ENCODE results near the gene CR1L.
"Not testable (repeated sequence)": the region's sequence is repeated elsewhere in the genome, so short reads cannot be mapped to it uniquely, and the experiment has no call there.

The CR1L gene

DNA sequence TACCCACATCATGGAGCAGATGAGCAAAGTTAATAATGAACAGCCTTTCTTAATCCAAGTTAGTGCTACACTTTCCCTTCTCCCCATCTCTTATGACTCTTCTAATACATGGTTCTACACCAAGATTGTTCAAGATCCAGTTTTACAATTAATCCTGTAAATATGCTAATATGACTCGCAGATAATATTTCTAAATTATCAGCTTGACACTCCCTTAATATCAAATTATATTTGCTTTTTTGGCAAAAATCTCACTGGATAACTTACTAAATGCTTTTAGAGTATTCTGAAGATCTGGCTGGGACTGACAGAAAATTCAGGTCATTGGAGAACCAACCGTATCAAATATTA lies 24.4 kb upstream of the CR1L start:
- TF ChIP-seq, protein P1, sequence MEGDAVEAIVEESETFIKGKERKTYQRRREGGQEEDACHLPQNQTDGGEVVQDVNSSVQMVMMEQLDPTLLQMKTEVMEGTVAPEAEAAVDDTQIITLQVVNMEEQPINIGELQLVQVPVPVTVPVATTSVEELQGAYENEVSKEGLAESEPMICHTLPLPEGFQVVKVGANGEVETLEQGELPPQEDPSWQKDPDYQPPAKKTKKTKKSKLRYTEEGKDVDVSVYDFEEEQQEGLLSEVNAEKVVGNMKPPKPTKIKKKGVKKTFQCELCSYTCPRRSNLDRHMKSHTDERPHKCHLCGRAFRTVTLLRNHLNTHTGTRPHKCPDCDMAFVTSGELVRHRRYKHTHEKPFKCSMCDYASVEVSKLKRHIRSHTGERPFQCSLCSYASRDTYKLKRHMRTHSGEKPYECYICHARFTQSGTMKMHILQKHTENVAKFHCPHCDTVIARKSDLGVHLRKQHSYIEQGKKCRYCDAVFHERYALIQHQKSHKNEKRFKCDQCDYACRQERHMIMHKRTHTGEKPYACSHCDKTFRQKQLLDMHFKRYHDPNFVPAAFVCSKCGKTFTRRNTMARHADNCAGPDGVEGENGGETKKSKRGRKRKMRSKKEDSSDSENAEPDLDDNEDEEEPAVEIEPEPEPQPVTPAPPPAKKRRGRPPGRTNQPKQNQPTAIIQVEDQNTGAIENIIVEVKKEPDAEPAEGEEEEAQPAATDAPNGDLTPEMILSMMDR (IDR thresholded peaks at IDR 0.05; ENCODE audit: low read depth, low read length, missing control alignments): no peak
- no peak overlapping the region for H3K4me3 ChIP-seq (ENCODE audit: low read depth, low read length)
- DNase-seq (ENCODE audit: low read depth): no peak

DNA sequence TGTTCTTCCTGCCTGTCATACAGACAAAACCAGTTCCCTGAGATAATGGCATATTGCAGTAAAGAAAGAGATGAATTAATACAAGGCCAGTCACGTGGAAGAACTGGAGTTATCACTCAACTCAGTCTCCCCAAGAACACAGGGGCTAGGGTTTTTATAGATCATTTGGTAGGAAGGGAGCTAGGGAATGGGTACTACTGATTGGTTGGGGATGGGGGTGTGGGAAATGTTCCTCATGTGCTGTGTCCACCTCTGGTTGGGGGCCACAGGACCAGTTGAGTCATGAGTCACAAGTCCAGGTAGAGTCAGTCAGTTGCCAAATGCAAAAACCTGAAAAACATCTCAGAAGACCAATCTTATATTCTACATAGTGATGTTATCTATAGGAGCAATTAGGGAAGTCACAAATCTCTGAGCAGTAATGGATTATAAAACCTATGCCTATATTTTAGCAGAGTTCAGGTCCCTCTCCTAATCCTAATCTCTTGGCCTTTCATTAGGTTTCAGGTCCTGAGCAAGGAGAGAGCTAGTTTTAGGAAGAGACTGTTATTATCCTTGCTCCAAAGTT lies 19.3 kb upstream of the CR1L start:
- DNase-seq (ENCODE audit: low read depth); H3K4me3 ChIP-seq (ENCODE audit: low read depth, low read length): not testable (repeated sequence)

DNA sequence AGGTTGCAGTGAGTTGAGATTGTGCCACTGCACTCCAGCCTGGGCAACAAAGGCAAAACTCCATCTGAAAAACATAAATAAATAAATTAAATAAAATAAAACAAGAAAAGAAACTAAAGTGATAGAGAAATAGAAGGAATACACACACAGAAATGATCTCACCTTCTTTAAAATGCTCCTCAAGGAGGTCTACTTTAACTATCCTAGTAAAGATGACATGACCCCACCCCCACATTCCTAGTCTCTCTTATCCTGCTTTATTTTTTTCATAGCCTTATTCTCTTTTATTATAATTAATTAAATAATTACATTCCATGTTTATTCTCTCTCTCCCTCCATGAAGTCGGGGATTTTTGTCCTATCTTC lies 18.0 kb upstream of the CR1L start:
- TF ChIP-seq, protein P1 (IDR thresholded peaks at IDR 0.05; ENCODE audit: low read depth, low read length, missing control alignments): no peak
- no peak for DNase-seq (ENCODE audit: low read depth)
- H3K4me3 ChIP-seq (ENCODE audit: low read depth, low read length): no peak overlapping the region

DNA sequence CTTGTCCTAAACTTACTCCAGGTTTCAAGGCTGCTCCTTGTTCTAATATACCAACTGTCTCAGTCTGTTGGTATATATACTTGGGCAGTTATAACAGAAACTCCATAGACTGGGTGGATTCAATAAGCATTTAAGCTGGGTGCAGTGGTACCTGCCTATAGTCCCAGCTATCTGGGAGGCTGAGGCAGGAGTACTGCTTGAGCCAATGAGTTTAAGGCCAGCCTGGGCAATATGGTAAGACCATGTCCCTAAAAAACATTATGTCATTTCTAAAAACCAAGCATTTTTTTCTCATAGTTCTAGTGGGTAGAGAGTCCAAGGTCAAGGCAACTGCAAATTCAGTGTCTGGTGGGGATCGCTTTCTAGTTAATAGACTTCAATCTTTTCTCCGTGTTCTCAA lies 17.4 kb upstream of the CR1L start:
- TF ChIP-seq, protein P1 (IDR thresholded peaks at IDR 0.05; ENCODE audit: low read depth, low read length, missing control alignments): no peak
- no peak for DNase-seq (ENCODE audit: low read depth)
- no peak overlapping the region for H3K4me3 ChIP-seq (ENCODE audit: low read depth, low read length)

DNA sequence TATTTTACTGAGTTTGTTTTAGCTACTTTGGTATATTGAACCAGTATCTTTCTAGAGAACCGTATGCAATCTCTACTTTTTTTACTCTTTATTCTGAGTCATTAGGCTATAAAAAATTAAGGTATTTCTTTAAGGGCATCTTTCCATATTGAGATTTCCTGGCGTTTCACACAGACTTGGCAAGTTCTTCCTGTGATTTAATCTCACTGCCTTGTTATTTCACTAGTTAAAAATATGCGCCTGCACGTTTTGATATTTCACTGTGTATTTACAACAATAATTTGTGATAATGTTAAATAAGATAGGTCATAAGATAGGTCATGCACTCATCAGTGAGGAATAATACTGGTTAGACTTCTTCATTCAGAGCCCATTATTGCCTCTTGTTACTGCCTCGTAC lies 16.2 kb upstream of the CR1L start:
- no peak for DNase-seq (ENCODE audit: low read depth)
- no peak overlapping the region for H3K4me3 ChIP-seq (ENCODE audit: low read depth, low read length)
- TF ChIP-seq, protein P1 (IDR thresholded peaks at IDR 0.05; ENCODE audit: low read depth, low read length, missing control alignments): no peak

DNA sequence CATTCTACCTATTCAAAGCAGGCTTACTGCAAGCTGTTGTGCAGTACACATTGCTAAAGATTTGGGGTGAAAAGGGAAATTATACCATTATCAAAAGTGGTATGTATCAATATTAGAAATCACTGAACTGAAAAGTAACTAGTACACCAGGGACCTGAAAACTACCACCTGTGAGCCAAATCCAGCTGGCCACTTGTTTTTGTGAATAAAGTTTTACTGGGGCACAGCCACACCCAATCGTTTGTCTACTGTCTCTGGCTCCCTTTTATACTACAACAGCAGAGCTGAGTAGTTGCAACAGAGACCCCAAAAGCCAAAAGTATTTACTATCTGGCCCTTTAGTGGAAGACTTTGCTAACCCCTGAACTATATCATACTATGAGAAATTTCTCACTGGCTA lies 13.8 kb upstream of the CR1L start:
- TF ChIP-seq, protein P1 (IDR thresholded peaks at IDR 0.05; ENCODE audit: low read depth, low read length, missing control alignments): no peak
- no peak for DNase-seq (ENCODE audit: low read depth)
- no peak overlapping the region for H3K4me3 ChIP-seq (ENCODE audit: low read depth, low read length)

DNA sequence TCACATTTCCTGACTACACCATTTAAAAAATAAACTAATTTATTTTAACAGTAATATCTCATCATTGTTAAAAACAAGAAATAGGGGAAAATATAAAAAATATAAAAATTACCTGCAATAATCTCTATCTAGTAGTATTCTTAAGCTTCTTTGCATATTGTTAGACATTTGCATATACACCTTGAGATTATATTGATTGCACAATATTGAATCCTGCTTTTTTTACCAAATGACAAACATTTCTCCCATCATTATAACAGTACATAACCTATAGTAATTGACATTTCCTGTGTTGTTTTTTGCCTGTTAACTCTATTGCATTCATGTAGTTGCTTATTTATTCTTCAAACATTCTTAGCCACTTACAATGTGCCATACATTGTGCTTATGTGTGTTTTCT lies 11.7 kb upstream of the CR1L start:
- no peak overlapping the region for H3K4me3 ChIP-seq (ENCODE audit: low read depth, low read length)
- TF ChIP-seq, protein P1 (IDR thresholded peaks at IDR 0.05; ENCODE audit: low read depth, low read length, missing control alignments): no peak
- no peak for DNase-seq (ENCODE audit: low read depth)

DNA sequence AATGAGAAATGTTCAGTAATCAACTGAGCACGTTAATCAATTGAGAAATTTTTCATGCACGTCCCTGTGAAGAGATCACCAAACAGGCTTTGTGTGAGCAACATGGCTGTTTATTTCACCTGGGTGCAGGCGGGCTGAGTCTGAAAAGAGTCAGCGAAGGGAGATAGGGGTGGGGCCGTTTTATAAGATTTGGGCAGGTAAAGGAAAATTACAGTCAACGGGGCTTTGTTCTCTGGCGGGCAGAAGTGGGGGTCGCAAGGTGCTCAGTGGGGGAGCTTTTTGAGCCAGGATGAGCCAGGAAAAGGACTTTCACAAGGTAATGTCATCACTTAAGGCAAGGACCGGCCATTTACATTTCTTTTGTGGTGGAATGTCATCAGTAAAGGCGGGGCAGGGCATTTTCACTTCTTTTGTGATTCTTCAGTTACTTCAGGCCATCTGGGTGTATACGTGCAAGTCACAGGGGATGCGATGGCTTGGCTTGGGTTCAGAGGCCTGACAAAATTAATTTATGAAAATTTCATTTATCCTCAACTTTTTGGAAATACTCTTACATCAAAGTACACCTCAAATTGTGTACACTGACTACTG lies 11.1 kb upstream of the CR1L start:
- DNase-seq (ENCODE audit: low read depth); H3K4me3 ChIP-seq (ENCODE audit: low read depth, low read length): not testable (repeated sequence)

DNA sequence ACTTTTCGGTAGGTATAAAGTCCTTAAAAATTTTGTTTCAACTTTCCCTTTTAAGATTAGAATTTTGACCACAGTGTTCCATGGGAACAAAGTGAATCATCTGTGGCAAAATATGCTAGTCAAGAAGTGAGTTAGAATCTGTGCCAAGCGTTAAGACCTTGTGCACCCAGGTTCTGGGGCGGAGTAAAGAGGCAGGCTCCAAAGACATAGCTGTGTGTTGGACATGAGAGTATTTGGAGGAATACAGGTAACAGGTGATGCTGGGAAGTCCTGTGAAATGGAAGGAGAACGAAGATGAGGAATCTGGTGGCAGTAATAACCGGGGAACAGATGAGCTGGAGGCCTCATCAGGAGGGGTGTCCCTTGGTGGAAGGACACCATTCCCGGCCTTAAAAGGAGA lies 10.6 kb upstream of the CR1L start:
- not testable (repeated sequence) for H3K4me3 ChIP-seq (ENCODE audit: low read depth, low read length)

DNA sequence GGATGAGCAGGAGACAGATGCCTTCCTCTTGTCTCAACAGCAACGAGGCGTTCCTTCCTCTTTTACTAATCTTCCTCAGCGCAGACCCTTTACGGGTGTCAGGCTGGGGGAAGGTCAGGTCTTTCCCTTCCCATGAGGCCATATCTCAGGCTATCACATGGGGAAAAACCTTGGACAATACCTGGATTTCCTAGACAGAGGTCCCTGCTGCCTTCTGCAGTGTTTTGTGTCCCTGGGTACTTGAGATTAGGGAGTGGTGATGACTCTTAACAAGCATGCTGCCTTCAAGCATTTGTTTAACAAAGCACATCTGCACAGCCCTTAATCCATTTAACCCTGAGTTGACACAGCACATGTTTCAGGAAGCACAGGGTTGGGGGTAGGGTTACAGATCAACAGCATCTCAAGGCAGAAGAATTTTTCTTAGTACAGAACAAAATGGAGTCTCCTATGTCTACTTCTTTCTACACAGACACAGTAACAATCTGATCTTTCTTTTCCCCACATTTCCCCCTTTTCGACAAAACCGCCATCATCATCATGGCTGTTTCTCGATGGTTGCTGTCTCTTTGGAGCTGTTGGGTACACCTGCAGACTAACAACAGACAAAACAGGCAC lies 9.3 kb upstream of the CR1L start:
- not testable (repeated sequence) for DNase-seq (ENCODE audit: low read depth); H3K4me3 ChIP-seq (ENCODE audit: low read depth, low read length)

More for the DNA sequence above, 10.6 kb upstream of the CR1L start:
- DNase-seq (ENCODE audit: low read depth): not testable (repeated sequence)

DNA sequence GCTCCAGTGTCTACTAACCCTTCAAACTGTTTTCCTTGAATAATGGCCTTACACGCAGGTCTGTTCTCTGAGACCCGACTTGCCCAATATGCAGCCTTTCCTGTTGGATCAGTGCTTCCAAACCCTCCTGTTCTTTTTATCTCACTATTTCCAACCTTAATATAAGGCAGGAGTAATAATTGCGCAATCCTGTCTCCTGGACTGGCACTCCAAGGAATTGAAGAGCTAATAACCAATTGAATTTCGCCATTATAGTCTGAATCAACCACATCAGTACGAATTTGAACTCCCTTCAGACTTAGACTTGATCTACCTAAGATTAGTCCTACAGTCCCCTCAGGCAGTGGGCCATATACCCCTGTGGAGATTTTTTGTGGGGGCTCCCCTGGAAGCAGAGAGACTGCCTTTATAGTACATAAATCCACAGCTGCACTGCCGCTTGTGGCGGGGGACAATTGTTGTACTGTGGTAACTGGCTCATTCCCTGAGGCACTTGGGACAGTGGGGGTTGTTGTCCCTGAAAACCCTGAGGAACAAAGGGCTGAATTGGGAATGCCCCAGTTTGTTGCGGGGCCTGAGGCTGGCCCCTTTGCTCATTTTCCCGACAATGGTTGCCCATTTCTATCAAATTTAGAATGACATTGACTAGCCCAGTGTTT lies 6.3 kb upstream of the CR1L start:
- H3K4me3 ChIP-seq (ENCODE audit: low read depth, low read length); DNase-seq (ENCODE audit: low read depth): not testable (repeated sequence)
